Cardiac fibroblast (primary cell): ENCODE results near the gene ZNF76.

Experiments used
- DNase-seq, 2 donors: peaks; one replicate each; pipeline versions ENCODE4 v3.0.0 to v3.0.0-alpha.2; 2010; ENCODE audit warnings: low read depth in 2 of 2
- H3K4me3 ChIP-seq, 2 donors: replicated peaks in 1 of 2; 1 replicate in 1 of 2; 2 replicates in 1 of 2; pipeline ENCODE4 v1.5.1; 2011; ENCODE audit warnings: low read depth in 2 of 2, low read length in 2 of 2, mild to moderate bottlenecking in 2 of 2, moderate library complexity in 1 of 2
- CTCF ChIP-seq: IDR thresholded peaks from one replicate; pipeline ENCODE4 v1.5.1; 2011; ENCODE audit warnings: low read depth, mild to moderate bottlenecking, low read length, inconsistent platforms

The ZNF76 gene

DNA sequence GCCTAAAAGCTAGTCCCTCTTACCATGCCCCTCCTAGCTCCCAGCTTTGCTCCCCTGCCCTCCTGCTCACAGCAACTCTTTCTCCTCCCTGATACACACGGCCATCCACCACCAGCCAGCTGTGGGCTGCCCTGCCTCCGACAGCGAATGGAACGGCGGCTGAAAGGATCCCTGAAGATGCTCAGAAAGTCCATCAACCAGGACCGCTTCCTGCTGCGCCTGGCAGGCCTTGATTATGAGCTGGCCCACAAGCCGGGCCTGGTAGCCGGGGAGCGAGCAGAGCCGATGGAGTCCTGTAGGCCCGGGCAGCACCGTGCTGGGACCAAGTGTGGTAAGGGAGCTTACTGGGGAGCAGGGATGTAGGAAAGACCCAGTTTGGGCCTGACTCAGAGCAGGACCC is 16.6 kb upstream of the ZNF76 start:
- DNase-seq = no peak
- H3K4me3 ChIP-seq = no peak overlapping the region
- no peak for TF ChIP-seq CTCF

- no peak for TF ChIP-seq CTCF
- no peak overlapping the region for H3K4me3 ChIP-seq
- no peak for DNase-seq
These were observed 16.1 kb upstream of the ZNF76 start for GRCh38 chr6:35243386-35243958.

GRCh38 chr6:35244551-35244950 is 15.0 kb upstream of the ZNF76 start:
- no peak for TF ChIP-seq CTCF
- H3K4me3 ChIP-seq = no peak overlapping the region
- no peak for DNase-seq

DNA sequence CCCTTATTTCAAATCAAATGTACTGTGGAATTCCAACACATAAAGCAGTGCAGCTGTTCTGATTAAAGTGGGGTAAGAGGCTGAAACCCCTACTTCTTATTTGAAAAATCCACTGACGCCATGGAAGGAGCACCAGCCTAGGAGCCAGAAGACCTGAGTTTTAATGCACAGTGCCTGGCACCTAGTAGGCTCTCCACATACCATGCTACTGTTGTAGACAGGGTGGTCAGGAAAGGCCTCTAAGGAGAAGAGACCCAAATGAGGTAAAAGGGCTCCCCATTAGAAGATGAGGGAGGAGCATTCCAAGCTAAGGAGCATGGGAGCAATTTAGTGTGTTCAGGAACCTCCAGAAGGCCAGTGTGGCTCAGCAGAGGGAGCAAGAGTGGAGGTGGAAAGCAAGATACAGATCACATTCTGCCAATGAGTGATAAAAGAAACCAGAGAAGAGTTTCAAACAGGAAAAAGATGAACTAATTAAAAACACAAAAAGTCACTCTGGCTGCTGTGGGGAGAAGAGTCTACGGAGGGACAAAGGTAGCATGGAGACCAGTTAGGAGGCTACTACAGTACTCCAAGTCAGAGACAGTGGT is 11.8 kb upstream of the ZNF76 start:
- TF ChIP-seq CTCF = no peak
- no peak overlapping the region for H3K4me3 ChIP-seq
- DNase-seq = no peak

DNA sequence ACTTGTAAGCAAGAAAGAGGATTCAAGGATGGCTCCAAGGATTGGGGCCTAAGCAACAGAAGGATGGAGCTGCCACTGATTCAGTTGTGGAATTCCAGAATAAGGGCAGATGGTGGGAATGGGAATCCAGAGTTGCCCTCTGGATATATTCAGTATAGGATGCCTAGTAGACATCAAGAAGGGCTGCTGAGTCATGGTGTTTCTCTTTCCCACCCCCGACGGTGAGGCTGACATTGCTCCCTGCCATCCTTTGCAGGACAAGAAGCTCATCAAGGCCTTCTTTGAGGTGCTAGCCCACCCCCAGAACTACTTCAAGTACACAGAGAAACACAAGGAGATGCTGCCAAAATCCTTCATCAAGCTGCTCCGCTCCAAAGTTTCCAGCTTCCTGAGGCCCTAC is 11.2 kb upstream of the ZNF76 start:
- no peak overlapping the region for H3K4me3 ChIP-seq
- TF ChIP-seq CTCF = no peak
- DNase-seq = no peak

DNA sequence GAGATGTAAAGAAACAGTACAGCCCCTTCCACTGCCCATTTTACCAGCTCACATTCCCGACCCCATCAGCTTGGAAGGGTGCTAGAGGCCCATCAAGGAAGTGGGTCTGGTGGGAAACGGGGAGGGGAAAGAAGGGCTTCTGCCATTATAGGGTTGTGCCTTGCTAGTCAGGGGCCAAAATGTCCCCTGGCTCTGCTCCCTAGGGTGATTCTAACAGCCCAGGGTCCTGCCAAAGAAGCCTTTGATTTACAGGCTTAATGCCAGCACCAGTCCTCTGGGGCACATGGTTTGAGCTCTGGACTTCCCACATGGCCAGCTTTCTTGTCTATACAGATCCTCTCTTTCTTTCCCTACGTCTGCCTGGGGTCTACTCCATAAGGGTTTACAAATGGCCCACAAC is 10.6 kb upstream of the ZNF76 start:
- no peak for TF ChIP-seq CTCF
- DNase-seq = no peak
- H3K4me3 ChIP-seq = no peak overlapping the region

GRCh38 chr6:35251949-35252348 is 7.6 kb upstream of the ZNF76 start:
- H3K4me3 ChIP-seq = no peak overlapping the region
- TF ChIP-seq CTCF = no peak
- DNase-seq = no peak
